Astrocyte (in vitro differentiated cells and primary cell): ENCODE results near the gene HLA-DPB1.

Experiments
- EZH2 ChIP-seq: IDR thresholded peaks from 2 replicates; pipeline ENCODE4 v1.6.1; 2012; ENCODE audit warnings: mild to moderate bottlenecking, low read length, inconsistent platforms; ENCODE audit not compliant: insufficient read depth
- TF ChIP-seq, protein P1 (sequence below): IDR thresholded peaks from 2 replicates; pipeline ENCODE4 v1.5.1; 2011; ENCODE audit warnings: low read depth, mild to moderate bottlenecking, inconsistent platforms, low read length, moderate library complexity; ENCODE audit not compliant: insufficient read depth

DNA sequence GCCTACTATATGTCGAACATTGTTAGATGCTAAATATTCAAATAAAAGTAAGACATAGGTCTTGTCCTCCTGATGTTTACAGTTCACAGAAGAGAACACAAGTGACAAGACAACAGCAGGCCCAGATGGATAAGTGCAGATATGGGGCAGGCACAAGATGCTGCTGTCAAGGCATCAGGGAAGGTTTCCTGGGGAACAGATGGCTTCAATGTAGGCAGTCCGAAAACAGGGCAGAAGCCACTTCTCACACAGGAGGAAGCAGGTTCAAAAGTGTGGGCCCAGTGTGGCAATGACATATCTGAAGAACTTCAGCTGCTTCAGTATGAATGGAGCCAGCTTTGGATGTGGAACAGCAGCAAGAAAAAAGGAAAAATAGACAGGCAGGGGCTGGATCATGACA is 32.5 kb downstream of the HLA-DPB1 start:
- TF ChIP-seq, protein P1, sequence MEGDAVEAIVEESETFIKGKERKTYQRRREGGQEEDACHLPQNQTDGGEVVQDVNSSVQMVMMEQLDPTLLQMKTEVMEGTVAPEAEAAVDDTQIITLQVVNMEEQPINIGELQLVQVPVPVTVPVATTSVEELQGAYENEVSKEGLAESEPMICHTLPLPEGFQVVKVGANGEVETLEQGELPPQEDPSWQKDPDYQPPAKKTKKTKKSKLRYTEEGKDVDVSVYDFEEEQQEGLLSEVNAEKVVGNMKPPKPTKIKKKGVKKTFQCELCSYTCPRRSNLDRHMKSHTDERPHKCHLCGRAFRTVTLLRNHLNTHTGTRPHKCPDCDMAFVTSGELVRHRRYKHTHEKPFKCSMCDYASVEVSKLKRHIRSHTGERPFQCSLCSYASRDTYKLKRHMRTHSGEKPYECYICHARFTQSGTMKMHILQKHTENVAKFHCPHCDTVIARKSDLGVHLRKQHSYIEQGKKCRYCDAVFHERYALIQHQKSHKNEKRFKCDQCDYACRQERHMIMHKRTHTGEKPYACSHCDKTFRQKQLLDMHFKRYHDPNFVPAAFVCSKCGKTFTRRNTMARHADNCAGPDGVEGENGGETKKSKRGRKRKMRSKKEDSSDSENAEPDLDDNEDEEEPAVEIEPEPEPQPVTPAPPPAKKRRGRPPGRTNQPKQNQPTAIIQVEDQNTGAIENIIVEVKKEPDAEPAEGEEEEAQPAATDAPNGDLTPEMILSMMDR = no peak
- TF ChIP-seq EZH2 = no peak
